ENCODE data around the gene LNPEP. TPM values are rescaled to one million over a fixed set of nuclear protein-coding genes. Genes with fewer than 3 reads are reported as not detected.

Gene LNPEP
- total RNA-seq (10 to 100 TPM; 32.8 to 78.9 TPM), polyA plus RNA-seq (1 to 10 TPM; 4.6 to 5.2 TPM)
- long read RNA-seq, donor 1, partial matches to known transcripts, result 8 of 8 reads
- long read RNA-seq, donor 1, other reads (novel, unspliced or antisense), result 0 of 8 reads
- long read RNA-seq, donor 2, result 0 reads
- long read RNA-seq, donor 3, result 0 reads
- long read RNA-seq, donor 4, result 0 reads
- long read RNA-seq, donor 5, full-length matches to known transcripts, result 3 of 3 reads
- long read RNA-seq, donor 5, partial matches to known transcripts, result 0 of 3 reads
- long read RNA-seq, donor 5, other reads (novel, unspliced or antisense), result 0 of 3 reads

GRCh38 chr5:96935559-96936430 is at the start of gene LNPEP:
TSS of gene LNPEP (plus strand) at chr5:96936080. CDS start at chr5:96936156, 76 bp downstream.
- peaks cover 1 to 34% (median 13%) of the 10 kb centered on the region in 5 donors for H3K4me1 ChIP-seq (ENCODE audit: control insufficient read depth in 5 of 5, insufficient read depth in 5 of 5, low read length in 5 of 5)
- peak within 1 kb of the TSS; percentile 95 to 99 for H3K27ac ChIP-seq (ENCODE audit: low read depth in 1 of 2, low read length in 1 of 2)
- H3K4me3 ChIP-seq, result peak within 1 kb of the TSS; percentile 78
- H3K36me3 ChIP-seq (ENCODE audit: control insufficient read depth in 4 of 4, insufficient read depth in 4 of 4, low read length in 4 of 4), result peaks cover 0 to 4% (median 0%) of the 10 kb centered on the region in 4 donors
- no peaks in the 10 kb centered on the region for H3K9me3 ChIP-seq (ENCODE audit: control insufficient read depth in 4 of 4, insufficient read depth in 3 of 4, low read length in 3 of 4)
- DNase-seq (peak; percentile 97 to 98 (median 97)), ATAC-seq (ENCODE audit: insufficient read depth, low FRiP score) (peak; percentile 89)
- no peak for TF ChIP-seq CTCF (IDR thresholded peaks at IDR 0.05; ENCODE audit: control extremely low read depth, extremely low read depth)
- 0 to 1% methylated on average over 75 to 79 of the region's 79 CpGs for WGBS, 2 donors
- peak within 1 kb of the TSS; percentile 73 to 90 for H3K9ac ChIP-seq (ENCODE audit: insufficient read depth in 1 of 2, low read length in 2 of 2)
- H3K27me3 ChIP-seq (ENCODE audit: control insufficient read depth in 3 of 3, insufficient read depth in 3 of 3, low read length in 2 of 3), result no peaks in the 10 kb centered on the region

GRCh38 chr5:96893342-96893741 is 42.5 kb upstream of the LNPEP start:
- no peak for TF ChIP-seq CTCF (IDR thresholded peaks at IDR 0.05; ENCODE audit: control extremely low read depth, extremely low read depth)
- no peak overlapping the region for H3K27ac ChIP-seq (ENCODE audit: low read depth in 1 of 2, low read length in 1 of 2)
- 74 to 85% methylated on average over 4 of the region's 4 CpGs for WGBS, 2 donors
- ATAC-seq (ENCODE audit: insufficient read depth, low FRiP score) (peak; percentile 62), DNase-seq (no peak)
- H3K9ac ChIP-seq (ENCODE audit: insufficient read depth in 1 of 2, low read length in 2 of 2), result no peak overlapping the region
- no peaks in the 10 kb centered on the region for H3K9me3 ChIP-seq (ENCODE audit: control insufficient read depth in 4 of 4, insufficient read depth in 3 of 4, low read length in 3 of 4)
- H3K27me3 ChIP-seq (ENCODE audit: control insufficient read depth in 3 of 3, insufficient read depth in 3 of 3, low read length in 2 of 3), result no peaks in the 10 kb centered on the region
- H3K36me3 ChIP-seq (ENCODE audit: control insufficient read depth in 4 of 4, insufficient read depth in 4 of 4, low read length in 4 of 4), result peaks cover 0 to 8% (median 4%) of the 10 kb centered on the region in 4 donors
- H3K4me3 ChIP-seq, result no peak overlapping the region
- no peaks in the 10 kb centered on the region for H3K4me1 ChIP-seq (ENCODE audit: control insufficient read depth in 5 of 5, insufficient read depth in 5 of 5, low read length in 5 of 5)

- no peak for TF ChIP-seq CTCF (IDR thresholded peaks at IDR 0.05; ENCODE audit: control extremely low read depth, extremely low read depth)
- ATAC-seq (ENCODE audit: insufficient read depth, low FRiP score) (no peak), DNase-seq (no peak)
- Histone ChIP-seq H3K9me3 (ENCODE audit: control insufficient read depth in 4 of 4, insufficient read depth in 3 of 4, low read length in 3 of 4) (no peaks in the 10 kb centered on the region), H3K27me3 (ENCODE audit: control insufficient read depth in 3 of 3, insufficient read depth in 3 of 3, low read length in 2 of 3) (no peaks in the 10 kb centered on the region), H3K4me1 (ENCODE audit: control insufficient read depth in 5 of 5, insufficient read depth in 5 of 5, low read length in 5 of 5) (no peaks in the 10 kb centered on the region), H3K9ac (ENCODE audit: insufficient read depth in 1 of 2, low read length in 2 of 2) (no peak overlapping the region), H3K36me3 (ENCODE audit: control insufficient read depth in 4 of 4, insufficient read depth in 4 of 4, low read length in 4 of 4) (peaks cover 0 to 10% (median 4%) of the 10 kb centered on the region in 4 donors), H3K27ac (ENCODE audit: low read depth in 1 of 2, low read length in 1 of 2) (no peak overlapping the region), H3K4me3 (no peak overlapping the region)
- 30 to 49% methylated on average over 4 of the region's 4 CpGs for WGBS, 2 donors
Measured at GRCh38 chr5:96896276-96896675, 39.6 kb upstream of the LNPEP start.

Data from lung (tissue), 16 donors.